Kidney (tissue), 14 donors: ENCODE measurements around the gene ELOVL7. TPM values are rescaled to one million over a fixed set of nuclear protein-coding genes. Genes with fewer than 3 reads are reported as not detected.

Experiments
- DNase-seq, 5 donors: peaks; one replicate each; pipeline ENCODE4 v3.0.0-alpha.2; 2013 to 2020
- FAIRE-seq: peaks from 2 replicates; lab custom pipeline; 2012; peaks lifted over from hg19 to GRCh38; lab: Jason Lieb, UNC
- H3K27ac ChIP-seq, 2 donors: one replicate each; pipeline ENCODE4 v1.7.0; 2013; ENCODE audit warnings: low read depth in 2 of 2, low read length in 2 of 2, inconsistent platforms in 1 of 2
- H3K27me3 ChIP-seq: one replicate; pipeline ENCODE4 v1.7.1; 2013; ENCODE audit warnings: low read length, inconsistent platforms; ENCODE audit not compliant: control insufficient read depth, insufficient read depth
- H3K36me3 ChIP-seq, 3 donors: one replicate each; pipeline versions ENCODE4 v1.7.0 to v1.7.1; 2013; ENCODE audit warnings: low read length in 3 of 3, control low read depth in 1 of 3, inconsistent platforms in 1 of 3; ENCODE audit not compliant: insufficient read depth in 3 of 3, control insufficient read depth in 2 of 3
- H3K4me1 ChIP-seq, 3 donors: one replicate each; pipeline versions ENCODE4 v1.7.0 to v1.7.1; 2013; ENCODE audit warnings: low read length in 3 of 3, inconsistent platforms in 1 of 3, low read depth in 1 of 3; ENCODE audit not compliant: control insufficient read depth in 2 of 3, insufficient read depth in 2 of 3
- H3K4me3 ChIP-seq, 3 donors: one replicate each; pipeline versions ENCODE4 v1.7.0 to v1.8.1; 2013; ENCODE audit warnings: low read length in 3 of 3, control low read depth in 1 of 3, inconsistent platforms in 1 of 3
- H3K9ac ChIP-seq, 3 donors: one replicate each; pipeline versions ENCODE4 v1.7.0 to v1.7.1; 2013; ENCODE audit warnings: low read length in 3 of 3, control low read depth in 1 of 3, inconsistent platforms in 1 of 3
- H3K9me3 ChIP-seq, 3 donors: one replicate each; pipeline versions ENCODE4 v1.7.0 to v1.7.1; 2013; ENCODE audit warnings: low read length in 3 of 3, control low read depth in 1 of 3, inconsistent platforms in 1 of 3; ENCODE audit not compliant: control insufficient read depth in 2 of 3, insufficient read depth in 1 of 3
- intact Hi-C: fragments of 100-400 bp; cut with DNase I; formaldehyde crosslinking; loops from one replicate; pipeline ENCODE4 v1.11.1; 2022
- polyA plus RNA-seq: library from polyadenylated mRNA; stranded (reverse); fragments of 350-450 nt; fragmentation: Illumina TruSeq; extraction: RNeasy Lipid Tissue Mini Kit (QIAGEN cat#74804); gene quantifications from one replicate; pipeline ENCODE4 v1.2.3, GENCODE V29; 2014; ENCODE audit warnings: low read depth, low replicate concordance; ENCODE audit not compliant: insufficient read depth
- total RNA-seq: library from RNA; stranded (reverse); fragmentation: NEBNext Ultra II Directional; extraction: Animal tissue kit (Norgen Biotek cat#: 25700); gene quantifications from one replicate; pipeline ENCODE4 v1.2.1, GENCODE V29; 2021
- TF ChIP-seq, protein P1 (sequence below): IDR thresholded peaks from 3 replicates; pipeline ENCODE4 v1.5.1; 2012; ENCODE audit warnings: mild to moderate bottlenecking, moderate library complexity, borderline replicate concordance; ENCODE audit not compliant: insufficient read depth; ENCODE audit errors: extremely low read depth
- donor health status: control.
- donor health status: control.
- donor health status: control.
- donor health status: control.
- donor health status: control.
- donor health status: DM: yes; HTN: yes; CAD: no.
- donor health status: Normal renal cell carcinoma (clear cell type).

The ELOVL7 gene
- total and polyA plus RNA-seq, 2 donors from 2014 or later = 14.6 to 22.5 TPM

GRCh38 chr5:60765019-60765709, 78.9 kb downstream of the ELOVL7 start:
- no peak overlapping the region for H3K4me3 ChIP-seq
- no peak for FAIRE-seq
- no peaks in the 10 kb centered on the region for H3K36me3 ChIP-seq
- TF ChIP-seq, protein P1, sequence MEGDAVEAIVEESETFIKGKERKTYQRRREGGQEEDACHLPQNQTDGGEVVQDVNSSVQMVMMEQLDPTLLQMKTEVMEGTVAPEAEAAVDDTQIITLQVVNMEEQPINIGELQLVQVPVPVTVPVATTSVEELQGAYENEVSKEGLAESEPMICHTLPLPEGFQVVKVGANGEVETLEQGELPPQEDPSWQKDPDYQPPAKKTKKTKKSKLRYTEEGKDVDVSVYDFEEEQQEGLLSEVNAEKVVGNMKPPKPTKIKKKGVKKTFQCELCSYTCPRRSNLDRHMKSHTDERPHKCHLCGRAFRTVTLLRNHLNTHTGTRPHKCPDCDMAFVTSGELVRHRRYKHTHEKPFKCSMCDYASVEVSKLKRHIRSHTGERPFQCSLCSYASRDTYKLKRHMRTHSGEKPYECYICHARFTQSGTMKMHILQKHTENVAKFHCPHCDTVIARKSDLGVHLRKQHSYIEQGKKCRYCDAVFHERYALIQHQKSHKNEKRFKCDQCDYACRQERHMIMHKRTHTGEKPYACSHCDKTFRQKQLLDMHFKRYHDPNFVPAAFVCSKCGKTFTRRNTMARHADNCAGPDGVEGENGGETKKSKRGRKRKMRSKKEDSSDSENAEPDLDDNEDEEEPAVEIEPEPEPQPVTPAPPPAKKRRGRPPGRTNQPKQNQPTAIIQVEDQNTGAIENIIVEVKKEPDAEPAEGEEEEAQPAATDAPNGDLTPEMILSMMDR = no peak
- H3K27me3 ChIP-seq = no peaks in the 10 kb centered on the region
- H3K4me1 ChIP-seq = no peaks in the 10 kb centered on the region
- no peaks in the 10 kb centered on the region for H3K9me3 ChIP-seq
- intact Hi-C loops = no loop called here
- no peak overlapping the region for H3K27ac ChIP-seq
- no peak overlapping the region for H3K9ac ChIP-seq
- DNase-seq = no peak

DNA sequence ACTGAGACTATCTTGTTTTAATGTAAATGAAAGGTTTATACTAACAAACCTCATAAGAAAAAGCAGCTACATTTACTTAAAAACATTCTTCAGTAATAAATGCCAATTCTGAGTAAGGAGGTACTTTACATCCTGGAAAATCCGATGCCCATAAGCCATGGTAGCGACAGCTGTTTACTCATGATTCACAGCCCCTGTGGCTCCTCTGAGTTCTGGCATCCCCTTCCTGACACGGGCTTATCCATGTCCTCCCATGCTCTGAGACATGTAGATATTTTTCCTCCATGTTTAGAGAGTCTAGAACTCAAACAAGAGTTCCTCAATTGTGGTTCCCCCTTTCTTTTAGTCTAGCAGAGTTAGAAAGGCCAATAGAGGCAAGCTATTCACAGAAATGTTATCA, 81.0 kb downstream of the ELOVL7 start:
- no peaks in the 10 kb centered on the region for H3K9me3 ChIP-seq
- no peaks in the 10 kb centered on the region for H3K4me1 ChIP-seq
- TF ChIP-seq, protein P1 = no peak
- no peaks in the 10 kb centered on the region for H3K36me3 ChIP-seq
- FAIRE-seq (no peak), DNase-seq (no peak)
- H3K27ac ChIP-seq = no peak overlapping the region
- intact Hi-C loops = no loop called here
- no peak overlapping the region for H3K4me3 ChIP-seq
- no peaks in the 10 kb centered on the region for H3K27me3 ChIP-seq
- no peak overlapping the region for H3K9ac ChIP-seq

DNA sequence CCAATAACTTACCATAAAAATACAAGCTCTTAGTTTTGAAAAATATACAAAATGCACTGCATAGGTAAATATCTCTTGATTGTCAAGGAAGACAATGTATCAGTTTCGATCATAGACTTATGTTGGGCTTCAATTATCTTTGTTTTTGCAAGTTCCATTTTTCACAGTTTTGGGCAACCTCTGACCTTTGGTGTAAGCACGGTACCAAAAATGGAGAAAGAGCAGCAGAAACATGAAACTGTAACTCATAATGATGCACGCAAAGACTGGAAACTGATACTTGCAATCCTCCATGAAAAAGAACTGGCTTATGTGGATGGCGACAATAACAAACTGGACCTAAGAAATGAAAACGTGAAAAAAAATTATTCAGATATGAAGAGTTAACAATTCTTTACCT, 89.6 kb downstream of the ELOVL7 start:
- no peaks in the 10 kb centered on the region for H3K36me3 ChIP-seq
- TF ChIP-seq, protein P1 = no peak
- DNase-seq = no peak
- no peak overlapping the region for H3K9ac ChIP-seq
- H3K4me3 ChIP-seq = no peak overlapping the region
- H3K27ac ChIP-seq = no peak overlapping the region
- H3K9me3 ChIP-seq = no peaks in the 10 kb centered on the region
- no peaks in the 10 kb centered on the region for H3K4me1 ChIP-seq
- intact Hi-C loops = no loop called here
- H3K27me3 ChIP-seq = no peaks in the 10 kb centered on the region
- FAIRE-seq = no peak
